Umbilical cord (tissue), 2 donors: ENCODE results near the gene ZAR1. TPM values are rescaled to one million over a fixed set of nuclear protein-coding genes. Genes with fewer than 3 reads are reported as not detected.

ENCODE experiments used
- DNase-seq: peaks from one replicate; pipeline ENCODE4 v3.0.0-alpha.2; 2015; ENCODE audit warnings: low spot score
- total RNA-seq: library from RNA; depleted of rRNA; stranded (reverse); fragments of >200 nt; gene quantifications from one replicate; pipeline ENCODE4 v1.2.3, GENCODE V29; 2014; ENCODE audit warnings: low replicate concordance; ENCODE audit not compliant: insufficient read depth

The ZAR1 gene
- total RNA-seq, 1 donor from 2014 or later = 0.48 TPM

- no peak for DNase-seq
Measured at GRCh38 chr4:48489683-48490011, 405 bp upstream of the ZAR1 start.

- no peak for DNase-seq
Measured at GRCh38 chr4:48490680-48491513, 845 bp downstream of the ZAR1 start.

- DNase-seq = no peak
Measured at GRCh38 chr4:48491514-48492176, 1.6 kb downstream of the ZAR1 start.

- no peak for DNase-seq
Measured at GRCh38 chr4:48493452-48494100, 3.5 kb downstream of the ZAR1 start.

- no peak for DNase-seq
Measured at GRCh38 chr4:48495941-48496340, 5.9 kb downstream of the ZAR1 start.

GRCh38 chr4:48498895-48499294, 8.8 kb downstream of the ZAR1 start:
- DNase-seq = no peak

GRCh38 chr4:48499551-48500066, 9.6 kb downstream of the ZAR1 start:
- DNase-seq = no peak

GRCh38 chr4:48503233-48504025, 13.4 kb downstream of the ZAR1 start:
- no peak for DNase-seq

GRCh38 chr4:48504026-48504330, 13.9 kb downstream of the ZAR1 start:
- no peak for DNase-seq

- DNase-seq = no peak
Measured at GRCh38 chr4:48504352-48504751, 14.3 kb downstream of the ZAR1 start.

- no peak for DNase-seq
Measured at GRCh38 chr4:48506716-48507115, 16.7 kb downstream of the ZAR1 start.

- DNase-seq = no peak
Measured at GRCh38 chr4:48509543-48509942, 19.5 kb downstream of the ZAR1 start.

- DNase-seq = no peak
Measured at GRCh38 chr4:48518143-48518542, 28.1 kb downstream of the ZAR1 start.

- no peak for DNase-seq
Measured at GRCh38 chr4:48526406-48526805, 36.4 kb downstream of the ZAR1 start.

- no peak for DNase-seq
Measured at GRCh38 chr4:48538358-48538757, 48.3 kb downstream of the ZAR1 start.

GRCh38 chr4:48539597-48539996, 49.5 kb downstream of the ZAR1 start:
- DNase-seq = no peak

GRCh38 chr4:48542888-48543287, 52.8 kb downstream of the ZAR1 start:
- no peak for DNase-seq

- no peak for DNase-seq
Measured at GRCh38 chr4:48543796-48544195, 53.7 kb downstream of the ZAR1 start.
